Osteocyte (in vitro differentiated cells): ENCODE results near the gene ATP1B4. TPM values are rescaled to one million over a fixed set of nuclear protein-coding genes. Genes with fewer than 3 reads are reported as not detected.
A peak's percentile ranks its signal among the peaks of the same experiment; 100 is the strongest.

Source experiments
- DNase-seq: peaks from one replicate; pipeline ENCODE4 v3.0.0; 2021; ENCODE audit warnings: mixed read lengths; ENCODE audit not compliant: unreplicated experiment; ENCODE audit errors: extremely low spot score
- H3K27ac Mint-ChIP-seq: one replicate; pipeline ENCODE4 v1.8.0; 2021; ENCODE audit warnings: mild to moderate bottlenecking, mixed read lengths; ENCODE audit not compliant: unreplicated experiment
- H3K27me3 Mint-ChIP-seq: one replicate; pipeline ENCODE4 v1.8.0; 2021; ENCODE audit warnings: mixed read lengths; ENCODE audit not compliant: unreplicated experiment
- H3K36me3 Mint-ChIP-seq: one replicate; pipeline ENCODE4 v1.8.0; 2021; ENCODE audit warnings: mixed read lengths; ENCODE audit not compliant: unreplicated experiment
- H3K4me1 Mint-ChIP-seq: one replicate; pipeline ENCODE4 v1.8.0; 2021; ENCODE audit warnings: mixed read lengths; ENCODE audit not compliant: unreplicated experiment
- H3K4me3 Mint-ChIP-seq: one replicate; pipeline ENCODE4 v1.8.0; 2021; ENCODE audit warnings: mild to moderate bottlenecking, moderate library complexity, mixed read lengths; ENCODE audit not compliant: unreplicated experiment
- H3K9me3 Mint-ChIP-seq: one replicate; pipeline ENCODE4 v1.8.0; 2021; ENCODE audit warnings: mixed read lengths; ENCODE audit not compliant: unreplicated experiment
- total RNA-seq: library from RNA; stranded (reverse); gene quantifications from 2 replicates; pipeline ENCODE4 v1.2.1, GENCODE V29; 2021
- TF ChIP-seq, protein P1 (sequence below): fragments of 200-600 bp; sonication (generic); IDR thresholded peaks from 2 replicates; pipeline ENCODE4 v1.5.0; 2021; ENCODE audit warnings: antibody characterized with exemption, mild to moderate bottlenecking, moderate library complexity

Gene ATP1B4
- total RNA-seq, 1 donor from 2014 or later: not detected

- TF ChIP-seq, protein P1, sequence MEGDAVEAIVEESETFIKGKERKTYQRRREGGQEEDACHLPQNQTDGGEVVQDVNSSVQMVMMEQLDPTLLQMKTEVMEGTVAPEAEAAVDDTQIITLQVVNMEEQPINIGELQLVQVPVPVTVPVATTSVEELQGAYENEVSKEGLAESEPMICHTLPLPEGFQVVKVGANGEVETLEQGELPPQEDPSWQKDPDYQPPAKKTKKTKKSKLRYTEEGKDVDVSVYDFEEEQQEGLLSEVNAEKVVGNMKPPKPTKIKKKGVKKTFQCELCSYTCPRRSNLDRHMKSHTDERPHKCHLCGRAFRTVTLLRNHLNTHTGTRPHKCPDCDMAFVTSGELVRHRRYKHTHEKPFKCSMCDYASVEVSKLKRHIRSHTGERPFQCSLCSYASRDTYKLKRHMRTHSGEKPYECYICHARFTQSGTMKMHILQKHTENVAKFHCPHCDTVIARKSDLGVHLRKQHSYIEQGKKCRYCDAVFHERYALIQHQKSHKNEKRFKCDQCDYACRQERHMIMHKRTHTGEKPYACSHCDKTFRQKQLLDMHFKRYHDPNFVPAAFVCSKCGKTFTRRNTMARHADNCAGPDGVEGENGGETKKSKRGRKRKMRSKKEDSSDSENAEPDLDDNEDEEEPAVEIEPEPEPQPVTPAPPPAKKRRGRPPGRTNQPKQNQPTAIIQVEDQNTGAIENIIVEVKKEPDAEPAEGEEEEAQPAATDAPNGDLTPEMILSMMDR: no peak
Observed at GRCh38 chrX:120408168-120408567, 46.3 kb downstream of the ATP1B4 start.

DNA sequence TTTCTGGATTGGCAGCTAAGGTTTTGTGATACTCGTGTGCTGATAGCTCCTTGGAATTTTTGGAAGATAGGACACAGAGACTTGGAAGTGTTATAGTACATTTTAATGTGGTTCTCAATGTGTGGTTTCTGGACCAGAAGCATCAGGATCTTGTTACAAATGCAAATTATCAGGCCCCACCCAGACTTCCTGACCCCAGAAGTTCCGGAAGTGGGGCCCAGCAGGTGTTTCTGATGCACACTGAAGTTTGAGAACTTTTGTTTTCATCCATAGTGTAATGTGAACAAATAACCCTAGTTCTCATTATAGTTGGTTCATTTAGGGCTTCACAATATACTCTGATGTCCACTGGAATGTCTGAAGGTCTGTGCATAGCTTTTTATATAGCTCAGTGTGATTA lies 57.6 kb downstream of the ATP1B4 start:
- TF ChIP-seq, protein P1: no peak
- no peak overlapping the region for H3K27ac Mint-ChIP-seq

More at GRCh38 chrX:120408168-120408567, 46.3 kb downstream of the ATP1B4 start:
- H3K27me3 Mint-ChIP-seq: peaks cover 8% of the 10 kb centered on the region
- DNase-seq: no peak
- H3K4me3 Mint-ChIP-seq: no peak overlapping the region
- H3K9me3 Mint-ChIP-seq: peaks cover 26% of the 10 kb centered on the region
- H3K27ac Mint-ChIP-seq: no peak overlapping the region
- H3K4me1 Mint-ChIP-seq: no peaks in the 10 kb centered on the region
- no peaks in the 10 kb centered on the region for H3K36me3 Mint-ChIP-seq

GRCh38 chrX:120426599-120426998 lies 64.7 kb downstream of the ATP1B4 start:
- no peak for DNase-seq

More for the DNA sequence above, 57.6 kb downstream of the ATP1B4 start:
- DNase-seq: no peak
- peaks cover 1% of the 10 kb centered on the region for H3K4me1 Mint-ChIP-seq
- H3K4me3 Mint-ChIP-seq: no peak overlapping the region
- no peaks in the 10 kb centered on the region for H3K27me3 Mint-ChIP-seq
- no peaks in the 10 kb centered on the region for H3K36me3 Mint-ChIP-seq
- H3K9me3 Mint-ChIP-seq: peaks cover 10% of the 10 kb centered on the region

DNA sequence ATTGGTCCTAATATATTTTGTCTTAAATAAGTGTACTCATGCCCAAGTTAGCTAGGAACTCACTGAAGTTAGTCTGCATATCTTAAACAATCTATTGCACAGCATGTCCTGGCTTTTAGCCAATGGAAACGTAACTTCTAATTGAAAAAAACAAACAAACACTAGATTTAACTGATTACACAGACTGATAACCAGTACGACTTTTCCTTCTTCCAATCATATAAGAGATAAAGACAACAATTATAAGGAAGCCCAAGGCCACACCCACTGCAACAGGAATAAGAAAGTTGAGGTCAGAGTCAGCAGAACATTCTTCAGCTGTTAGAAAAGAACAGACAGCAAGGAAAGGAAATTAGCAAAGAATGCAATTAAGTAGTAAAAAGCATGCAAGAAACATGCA lies 66.4 kb downstream of the ATP1B4 start:
- TF ChIP-seq, protein P1: no peak
- no peak for DNase-seq
- Mint-ChIP-seq H3K4me1 (peaks cover 35% of the 10 kb centered on the region), H3K4me3 (no peak overlapping the region), H3K27me3 (no peaks in the 10 kb centered on the region), H3K27ac (no peak overlapping the region), H3K36me3 (peaks cover 5% of the 10 kb centered on the region), H3K9me3 (peaks cover 12% of the 10 kb centered on the region)

More at GRCh38 chrX:120426599-120426998, 64.7 kb downstream of the ATP1B4 start:
- no peaks in the 10 kb centered on the region for H3K27me3 Mint-ChIP-seq
- peaks cover 5% of the 10 kb centered on the region for H3K9me3 Mint-ChIP-seq
- H3K36me3 Mint-ChIP-seq: no peaks in the 10 kb centered on the region
- H3K27ac Mint-ChIP-seq: peak overlapping the region; percentile 74
- TF ChIP-seq, protein P1: no peak
- H3K4me3 Mint-ChIP-seq: no peak overlapping the region
- peaks cover 35% of the 10 kb centered on the region for H3K4me1 Mint-ChIP-seq

- Mint-ChIP-seq H3K36me3 (peaks cover 6% of the 10 kb centered on the region), H3K4me3 (no peak overlapping the region), H3K9me3 (peaks cover 12% of the 10 kb centered on the region), H3K27ac (no peak overlapping the region), H3K27me3 (no peaks in the 10 kb centered on the region), H3K4me1 (peaks cover 35% of the 10 kb centered on the region)
- TF ChIP-seq, protein P1: no peak
- DNase-seq: no peak
Observed at GRCh38 chrX:120429776-120430540, 68.1 kb downstream of the ATP1B4 start.

Other genes with a start within 250 kb of the ATP1B4 start
- gene RHOXF1, start 246.2 kb upstream of the ATP1B4 start, total RNA-seq: not detected in 2 replicates
- gene RHOXF2, start 203.5 kb upstream of the ATP1B4 start, total RNA-seq: not detected in 2 replicates
- gene ZBTB33, start 111.3 kb upstream of the ATP1B4 start, total RNA-seq: 14.3 and 14.8 TPM in 2 replicates
- 0.16 TPM in 2 replicates for gene TMEM255A, start 50.6 kb upstream of the ATP1B4 start, total RNA-seq
- 206 and 214 TPM in 2 replicates for gene LAMP2, start 107.2 kb downstream of the ATP1B4 start, total RNA-seq
- gene CUL4B, start 198.9 kb downstream of the ATP1B4 start, total RNA-seq: 77.7 and 78.6 TPM in 2 replicates
- gene MCTS1, start 242.0 kb downstream of the ATP1B4 start, total RNA-seq: 32.6 and 43.8 TPM in 2 replicates